SK-N-SH treated with all-trans-retinoic acid at 6 μM for 48 hours (cell line): Measurements from ENCODE around the gene ZFYVE27.

Experiments
- ATAC-seq: fragments of 200-7000 bp; cut with Tn5 transposase; 3 replicates; pipeline ENCODE4 v1.9.1; 2020; ENCODE audit warnings: mild to moderate bottlenecking, moderate library complexity
- ARNTL ChIP-seq: fragments of 450-650 bp; formaldehyde crosslinking; IDR thresholded peaks from 2 replicates; pipeline ENCODE4 v1.5.0; 2020; ENCODE audit warnings: low read depth, mild to moderate bottlenecking, moderate library complexity, borderline replicate concordance
- BACH2 ChIP-seq: fragments of 250-450 bp; sonication (Bioruptor Pico); IDR thresholded peaks from 2 replicates; pipeline ENCODE4 v1.9.0; 2021; ENCODE audit warnings: mild to moderate bottlenecking, borderline replicate concordance
- CSDC2 ChIP-seq: fragments of 250-450 bp; sonication (Bioruptor Pico); IDR thresholded peaks from 2 replicates; pipeline ENCODE4 v1.5.0; 2020; ENCODE audit warnings: mild to moderate bottlenecking, moderate library complexity
- ESRRG ChIP-seq: fragments of 250-450 bp; sonication (Bioruptor Pico); IDR thresholded peaks from 2 replicates; pipeline ENCODE4 v1.6.1; 2021; ENCODE audit warnings: mild to moderate bottlenecking
- GLIS3 ChIP-seq: fragments of 250-450 bp; sonication (Bioruptor Pico); IDR thresholded peaks from 2 replicates; pipeline ENCODE4 v1.5.0; 2020; ENCODE audit warnings: mild to moderate bottlenecking, moderate library complexity
- ISL1 ChIP-seq: fragments of 250-450 bp; sonication (Bioruptor Pico); IDR thresholded peaks from 2 replicates; pipeline ENCODE4 v2.1.2; 2022; ENCODE audit warnings: mild to moderate bottlenecking, moderate library complexity
- OSR1 ChIP-seq: fragments of 250-450 bp; sonication (Bioruptor Pico); IDR thresholded peaks from 2 replicates; pipeline ENCODE4 v1.8.0; 2022; ENCODE audit warnings: moderate library complexity, mild to moderate bottlenecking, inconsistent platforms
- PPARA ChIP-seq: fragments of 250-450 bp; sonication (Bioruptor Pico); IDR thresholded peaks from 2 replicates; pipeline ENCODE4 v1.5.0; 2020; ENCODE audit warnings: mild to moderate bottlenecking, borderline replicate concordance
- RARB ChIP-seq: fragments of 250-450 bp; sonication (Bioruptor Pico); IDR thresholded peaks from 2 replicates; pipeline ENCODE4 v1.8.0; 2021; ENCODE audit warnings: mild to moderate bottlenecking, moderate library complexity
- SNAI2 ChIP-seq: fragments of 250-450 bp; sonication (Bioruptor Pico); IDR thresholded peaks from 2 replicates; pipeline ENCODE4 v1.5.0; 2020; ENCODE audit warnings: mild to moderate bottlenecking, moderate library complexity
- TCF4 ChIP-seq: fragments of 250-450 bp; sonication (Bioruptor Pico); IDR thresholded peaks from 2 replicates; pipeline ENCODE4 v1.8.0; 2021; ENCODE audit warnings: mild to moderate bottlenecking, moderate library complexity, borderline replicate concordance
- TOX ChIP-seq: fragments of 250-450 bp; sonication (Bioruptor Pico); IDR thresholded peaks from 2 replicates; pipeline ENCODE4 v1.8.0; 2021; ENCODE audit warnings: mild to moderate bottlenecking, moderate library complexity, borderline replicate concordance
- ZC3H10 ChIP-seq: fragments of 250-450 bp; sonication (Bioruptor Pico); IDR thresholded peaks from 2 replicates; pipeline ENCODE4 v1.5.1; 2021; ENCODE audit warnings: mild to moderate bottlenecking, moderate library complexity
- ZFP3 ChIP-seq: fragments of 250-450 bp; sonication (Bioruptor Pico); IDR thresholded peaks from 2 replicates; pipeline ENCODE4 v1.5.0; 2020; ENCODE audit warnings: mild to moderate bottlenecking, moderate library complexity
- ZFP30 ChIP-seq: fragments of 450-650 bp; formaldehyde crosslinking; IDR thresholded peaks from 2 replicates; pipeline ENCODE4 v1.5.0; 2022; ENCODE audit warnings: mild to moderate bottlenecking, moderate library complexity
- ZNF565 ChIP-seq: fragments of 450-650 bp; formaldehyde crosslinking; conservative IDR thresholded peaks from 2 replicates; pipeline ENCODE4 v1.5.0; 2020; ENCODE audit warnings: low read depth, mild to moderate bottlenecking, moderate library complexity
- ZNF70 ChIP-seq: fragments of 450-650 bp; formaldehyde crosslinking; IDR thresholded peaks from 2 replicates; pipeline ENCODE4 v1.5.0; 2020; ENCODE audit warnings: mild to moderate bottlenecking, moderate library complexity
- ZNF8 ChIP-seq: fragments of 450-650 bp; formaldehyde crosslinking; IDR thresholded peaks from 2 replicates; pipeline ENCODE4 v1.5.0; 2020; ENCODE audit warnings: mild to moderate bottlenecking, moderate library complexity
- TF ChIP-seq, protein P1 (sequence below): fragments of 250-450 bp; sonication (Bioruptor Pico); IDR thresholded peaks from 2 replicates; pipeline ENCODE4 v1.5.1; 2021; ENCODE audit warnings: mild to moderate bottlenecking, moderate library complexity
- TF ChIP-seq, protein P2 (sequence below): fragments of 250-450 bp; sonication (Bioruptor Pico); IDR thresholded peaks from 2 replicates; pipeline ENCODE4 v1.8.0; 2020; ENCODE audit warnings: mild to moderate bottlenecking, moderate library complexity, borderline replicate concordance
- TF ChIP-seq, protein P3 (sequence below): fragments of 250-450 bp; sonication (Bioruptor Pico); IDR thresholded peaks from 2 replicates; pipeline ENCODE4 v1.8.0; 2021; ENCODE audit warnings: low read depth, mild to moderate bottlenecking, moderate library complexity, borderline replicate concordance
- TF ChIP-seq, protein P4 (sequence below): fragments of 250-450 bp; sonication (Bioruptor Pico); IDR thresholded peaks from 2 replicates; pipeline ENCODE4 v1.5.0; 2020; ENCODE audit warnings: mild to moderate bottlenecking, moderate library complexity
- TF ChIP-seq, protein P5 (sequence below): fragments of 250-450 bp; sonication (Bioruptor Pico); IDR thresholded peaks from 2 replicates; pipeline ENCODE4 v1.5.1; 2020; ENCODE audit warnings: low read depth, mild to moderate bottlenecking, moderate library complexity

The ZFYVE27 gene, protein sequence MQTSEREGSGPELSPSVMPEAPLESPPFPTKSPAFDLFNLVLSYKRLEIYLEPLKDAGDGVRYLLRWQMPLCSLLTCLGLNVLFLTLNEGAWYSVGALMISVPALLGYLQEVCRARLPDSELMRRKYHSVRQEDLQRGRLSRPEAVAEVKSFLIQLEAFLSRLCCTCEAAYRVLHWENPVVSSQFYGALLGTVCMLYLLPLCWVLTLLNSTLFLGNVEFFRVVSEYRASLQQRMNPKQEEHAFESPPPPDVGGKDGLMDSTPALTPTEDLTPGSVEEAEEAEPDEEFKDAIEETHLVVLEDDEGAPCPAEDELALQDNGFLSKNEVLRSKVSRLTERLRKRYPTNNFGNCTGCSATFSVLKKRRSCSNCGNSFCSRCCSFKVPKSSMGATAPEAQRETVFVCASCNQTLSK

DNA sequence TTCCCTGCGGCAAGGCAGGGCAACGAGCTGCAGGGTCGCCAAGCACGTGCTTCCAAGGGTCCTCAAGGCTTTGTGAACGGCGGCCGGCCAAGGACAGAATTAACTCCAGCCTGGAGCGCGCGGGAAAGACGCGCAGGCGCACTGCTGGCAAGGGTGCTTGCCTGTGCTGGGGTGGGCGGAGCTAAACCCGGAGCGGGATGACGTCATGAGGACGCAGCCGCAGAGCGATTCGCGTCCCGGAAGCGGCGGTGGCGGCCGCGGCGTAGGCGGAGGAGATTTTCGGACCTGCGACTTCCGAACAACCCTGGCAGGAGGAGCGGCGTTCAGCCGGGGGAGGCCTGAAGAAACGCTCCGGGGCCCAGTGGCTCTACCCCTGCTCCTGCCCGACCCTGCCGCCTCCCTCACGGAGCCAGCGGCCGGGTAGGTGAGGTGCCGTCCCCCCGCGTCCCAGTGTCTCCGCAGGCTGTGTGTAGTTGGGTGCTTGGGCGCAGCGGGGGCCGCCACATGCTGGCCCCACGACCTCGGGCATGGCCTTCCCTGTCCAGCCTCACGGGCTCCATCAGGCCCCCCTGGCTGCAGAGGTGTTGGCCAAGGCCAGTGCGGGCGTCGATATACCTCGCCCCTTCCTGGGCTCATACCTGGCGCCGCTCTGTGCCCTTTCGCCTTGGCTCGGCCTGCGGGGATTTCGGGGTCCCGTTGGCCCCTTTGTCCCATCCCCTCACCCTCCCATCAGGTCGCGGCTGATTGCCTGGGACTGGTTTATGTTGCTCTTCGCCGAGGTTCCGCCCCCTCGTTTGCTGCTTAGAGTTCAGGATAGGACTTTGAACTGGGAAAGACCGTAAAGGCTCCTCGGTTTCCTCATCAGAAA lies at the start of gene ZFYVE27:
TSS of gene ZFYVE27 (plus strand) at position 227 of the 868 bp plus-strand sequence. CDS start 1,350 bp downstream, outside the sequence.
- peak; percentile 85 for ATAC-seq
- TF ChIP-seq TCF4 (no peak), ZNF565 (0 out of 2 replicates have a peak, but pooled peaks have one; percentile 49), CSDC2 (0 out of 2 replicates have a peak, but pooled peaks have one; percentile 49), ESRRG (CRISPR knock-in tag) (no peak), ZC3H10 (CRISPR knock-in tag) (no peak), ISL1 (CRISPR knock-in tag) (no peak), ZNF70 (CRISPR knock-in tag) (0 out of 2 replicates have a peak, but pooled peaks have one; percentile 16), ARNTL (CRISPR knock-in tag) (no peak), TOX (no peak), ZFP30 (CRISPR knock-in tag) (0 out of 2 replicates have a peak, but pooled peaks have one; percentile 37), GLIS3 (no peak), PPARA (CRISPR knock-in tag) (peak; percentile 49; the same call in 1 of the 2 replicates), RARB (CRISPR knock-in tag) (no peak), ZFP3 (CRISPR knock-in tag) (peak; percentile 67; the same call in 1 of the 2 replicates), BACH2 (CRISPR knock-in tag) (peak; percentile 78), SNAI2 (CRISPR knock-in tag) (peak; percentile 88), OSR1 (CRISPR knock-in tag) (no peak), ZNF8 (no peak)
- TF ChIP-seq, protein P1, sequence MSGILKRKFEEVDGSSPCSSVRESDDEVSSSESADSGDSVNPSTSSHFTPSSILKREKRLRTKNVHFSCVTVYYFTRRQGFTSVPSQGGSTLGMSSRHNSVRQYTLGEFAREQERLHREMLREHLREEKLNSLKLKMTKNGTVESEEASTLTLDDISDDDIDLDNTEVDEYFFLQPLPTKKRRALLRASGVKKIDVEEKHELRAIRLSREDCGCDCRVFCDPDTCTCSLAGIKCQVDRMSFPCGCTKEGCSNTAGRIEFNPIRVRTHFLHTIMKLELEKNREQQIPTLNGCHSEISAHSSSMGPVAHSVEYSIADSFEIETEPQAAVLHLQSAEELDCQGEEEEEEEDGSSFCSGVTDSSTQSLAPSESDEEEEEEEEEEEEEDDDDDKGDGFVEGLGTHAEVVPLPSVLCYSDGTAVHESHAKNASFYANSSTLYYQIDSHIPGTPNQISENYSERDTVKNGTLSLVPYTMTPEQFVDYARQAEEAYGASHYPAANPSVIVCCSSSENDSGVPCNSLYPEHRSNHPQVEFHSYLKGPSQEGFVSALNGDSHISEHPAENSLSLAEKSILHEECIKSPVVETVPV: no peak
- TF ChIP-seq, protein P2, sequence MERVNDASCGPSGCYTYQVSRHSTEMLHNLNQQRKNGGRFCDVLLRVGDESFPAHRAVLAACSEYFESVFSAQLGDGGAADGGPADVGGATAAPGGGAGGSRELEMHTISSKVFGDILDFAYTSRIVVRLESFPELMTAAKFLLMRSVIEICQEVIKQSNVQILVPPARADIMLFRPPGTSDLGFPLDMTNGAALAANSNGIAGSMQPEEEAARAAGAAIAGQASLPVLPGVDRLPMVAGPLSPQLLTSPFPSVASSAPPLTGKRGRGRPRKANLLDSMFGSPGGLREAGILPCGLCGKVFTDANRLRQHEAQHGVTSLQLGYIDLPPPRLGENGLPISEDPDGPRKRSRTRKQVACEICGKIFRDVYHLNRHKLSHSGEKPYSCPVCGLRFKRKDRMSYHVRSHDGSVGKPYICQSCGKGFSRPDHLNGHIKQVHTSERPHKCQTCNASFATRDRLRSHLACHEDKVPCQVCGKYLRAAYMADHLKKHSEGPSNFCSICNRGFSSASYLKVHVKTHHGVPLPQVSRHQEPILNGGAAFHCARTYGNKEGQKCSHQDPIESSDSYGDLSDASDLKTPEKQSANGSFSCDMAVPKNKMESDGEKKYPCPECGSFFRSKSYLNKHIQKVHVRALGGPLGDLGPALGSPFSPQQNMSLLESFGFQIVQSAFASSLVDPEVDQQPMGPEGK (CRISPR knock-in tag): no peak
- TF ChIP-seq, protein P3, sequence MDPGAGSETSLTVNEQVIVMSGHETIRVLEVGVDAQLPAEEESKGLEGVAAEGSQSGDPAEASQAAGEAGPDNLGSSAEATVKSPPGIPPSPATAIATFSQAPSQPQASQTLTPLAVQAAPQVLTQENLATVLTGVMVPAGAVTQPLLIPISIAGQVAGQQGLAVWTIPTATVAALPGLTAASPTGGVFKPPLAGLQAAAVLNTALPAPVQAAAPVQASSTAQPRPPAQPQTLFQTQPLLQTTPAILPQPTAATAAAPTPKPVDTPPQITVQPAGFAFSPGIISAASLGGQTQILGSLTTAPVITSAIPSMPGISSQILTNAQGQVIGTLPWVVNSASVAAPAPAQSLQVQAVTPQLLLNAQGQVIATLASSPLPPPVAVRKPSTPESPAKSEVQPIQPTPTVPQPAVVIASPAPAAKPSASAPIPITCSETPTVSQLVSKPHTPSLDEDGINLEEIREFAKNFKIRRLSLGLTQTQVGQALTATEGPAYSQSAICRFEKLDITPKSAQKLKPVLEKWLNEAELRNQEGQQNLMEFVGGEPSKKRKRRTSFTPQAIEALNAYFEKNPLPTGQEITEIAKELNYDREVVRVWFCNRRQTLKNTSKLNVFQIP: no peak
- TF ChIP-seq, protein P4, sequence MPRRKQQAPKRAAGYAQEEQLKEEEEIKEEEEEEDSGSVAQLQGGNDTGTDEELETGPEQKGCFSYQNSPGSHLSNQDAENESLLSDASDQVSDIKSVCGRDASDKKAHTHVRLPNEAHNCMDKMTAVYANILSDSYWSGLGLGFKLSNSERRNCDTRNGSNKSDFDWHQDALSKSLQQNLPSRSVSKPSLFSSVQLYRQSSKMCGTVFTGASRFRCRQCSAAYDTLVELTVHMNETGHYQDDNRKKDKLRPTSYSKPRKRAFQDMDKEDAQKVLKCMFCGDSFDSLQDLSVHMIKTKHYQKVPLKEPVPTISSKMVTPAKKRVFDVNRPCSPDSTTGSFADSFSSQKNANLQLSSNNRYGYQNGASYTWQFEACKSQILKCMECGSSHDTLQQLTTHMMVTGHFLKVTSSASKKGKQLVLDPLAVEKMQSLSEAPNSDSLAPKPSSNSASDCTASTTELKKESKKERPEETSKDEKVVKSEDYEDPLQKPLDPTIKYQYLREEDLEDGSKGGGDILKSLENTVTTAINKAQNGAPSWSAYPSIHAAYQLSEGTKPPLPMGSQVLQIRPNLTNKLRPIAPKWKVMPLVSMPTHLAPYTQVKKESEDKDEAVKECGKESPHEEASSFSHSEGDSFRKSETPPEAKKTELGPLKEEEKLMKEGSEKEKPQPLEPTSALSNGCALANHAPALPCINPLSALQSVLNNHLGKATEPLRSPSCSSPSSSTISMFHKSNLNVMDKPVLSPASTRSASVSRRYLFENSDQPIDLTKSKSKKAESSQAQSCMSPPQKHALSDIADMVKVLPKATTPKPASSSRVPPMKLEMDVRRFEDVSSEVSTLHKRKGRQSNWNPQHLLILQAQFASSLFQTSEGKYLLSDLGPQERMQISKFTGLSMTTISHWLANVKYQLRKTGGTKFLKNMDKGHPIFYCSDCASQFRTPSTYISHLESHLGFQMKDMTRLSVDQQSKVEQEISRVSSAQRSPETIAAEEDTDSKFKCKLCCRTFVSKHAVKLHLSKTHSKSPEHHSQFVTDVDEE (CRISPR knock-in tag): peak; percentile 69; the same call in 1 of the 2 replicates
- TF ChIP-seq, protein P5, sequence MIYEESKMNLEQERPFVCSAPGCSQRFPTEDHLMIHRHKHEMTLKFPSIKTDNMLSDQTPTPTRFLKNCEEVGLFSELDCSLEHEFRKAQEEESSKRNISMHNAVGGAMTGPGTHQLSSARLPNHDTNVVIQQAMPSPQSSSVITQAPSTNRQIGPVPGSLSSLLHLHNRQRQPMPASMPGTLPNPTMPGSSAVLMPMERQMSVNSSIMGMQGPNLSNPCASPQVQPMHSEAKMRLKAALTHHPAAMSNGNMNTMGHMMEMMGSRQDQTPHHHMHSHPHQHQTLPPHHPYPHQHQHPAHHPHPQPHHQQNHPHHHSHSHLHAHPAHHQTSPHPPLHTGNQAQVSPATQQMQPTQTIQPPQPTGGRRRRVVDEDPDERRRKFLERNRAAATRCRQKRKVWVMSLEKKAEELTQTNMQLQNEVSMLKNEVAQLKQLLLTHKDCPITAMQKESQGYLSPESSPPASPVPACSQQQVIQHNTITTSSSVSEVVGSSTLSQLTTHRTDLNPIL (CRISPR knock-in tag): peak; percentile 58; the same call in 1 of the 2 replicates
